ENCODE data around the gene BCAM.
"Not testable (repeated sequence)": the region's sequence is repeated elsewhere in the genome, so short reads cannot be mapped to it uniquely, and the experiment has no call there.

BCAM gene

GRCh38 chr19:44822177-44822576, 13.3 kb downstream of the BCAM start:
- no peak for TF ChIP-seq CTCF (IDR thresholded peaks at IDR 0.05; ENCODE audit: control extremely low read depth, extremely low read depth, low read depth, missing control alignments)
- POLR2A ChIA-PET: no interaction called here
- no peak for DNase-seq (ENCODE audit: extremely low spot score)
- CTCF ChIA-PET: interaction anchor here (0.9 to 1.6 kb wide), 3 partner anchors 12 to 134 kb away, joined by 3 read pairs; no protein-coding TSS in a partner anchor

- no peak for TF ChIP-seq CTCF (IDR thresholded peaks at IDR 0.05; ENCODE audit: control extremely low read depth, extremely low read depth, low read depth, missing control alignments)
- CTCF ChIA-PET: interaction anchor here (0.9 to 1.6 kb wide), 3 partner anchors 11 to 134 kb away, joined by 3 read pairs; no protein-coding TSS in a partner anchor
- POLR2A ChIA-PET: no interaction called here
- no peak for DNase-seq (ENCODE audit: extremely low spot score)
Measured at GRCh38 chr19:44822670-44823372, 13.9 kb downstream of the BCAM start.

GRCh38 chr19:44823373-44823698, 14.4 kb downstream of the BCAM start:
- ChIA-PET CTCF (interaction anchor here (1.6 kb wide), 1 partner anchor 135 kb away, joined by 3 read pairs; no protein-coding TSS in a partner anchor), POLR2A (no interaction called here)
- TF ChIP-seq CTCF (IDR thresholded peaks at IDR 0.05; ENCODE audit: control extremely low read depth, extremely low read depth, low read depth, missing control alignments): no peak

GRCh38 chr19:44824761-44825160, 15.9 kb downstream of the BCAM start:
- no peak for DNase-seq (ENCODE audit: extremely low spot score)
- no peak for TF ChIP-seq CTCF (IDR thresholded peaks at IDR 0.05; ENCODE audit: control extremely low read depth, extremely low read depth, low read depth, missing control alignments)
- ChIA-PET POLR2A (no interaction called here), CTCF (no interaction called here)

More at GRCh38 chr19:44823373-44823698, 14.4 kb downstream of the BCAM start:
- DNase-seq (ENCODE audit: extremely low spot score): no peak

GRCh38 chr19:44832875-44833274, 24.0 kb downstream of the BCAM start:
- DNase-seq (ENCODE audit: extremely low spot score); POLR2A ChIA-PET; CTCF ChIA-PET: not testable (repeated sequence)

GRCh38 chr19:44834399-44834798, 25.5 kb downstream of the BCAM start:
- CTCF ChIA-PET: interaction anchor here (0.6 to 1.6 kb wide), 5 partner anchors 10 to 64 kb away, joined by 3 to 5 read pairs (median 3); partner anchors contain the start of gene NECTIN2
- POLR2A ChIA-PET; DNase-seq (ENCODE audit: extremely low spot score): not testable (repeated sequence)

GRCh38 chr19:44839276-44839675, 30.4 kb downstream of the BCAM start:
- DNase-seq (ENCODE audit: extremely low spot score): no peak
- TF ChIP-seq CTCF (IDR thresholded peaks at IDR 0.05; ENCODE audit: control extremely low read depth, extremely low read depth, low read depth, missing control alignments): no peak
- CTCF ChIA-PET: no interaction called here
- POLR2A ChIA-PET: no interaction called here
